Activated CD4-positive, CD25-positive, alpha-beta regulatory T cell treated with anti-CD3 and anti-CD28 coated beads, Interleukin-2, amount 50 U/mL, for 72 hours (primary cell): ENCODE measurements around the gene IL12RB1.
"Not testable (repeated sequence)": the region's sequence is repeated elsewhere in the genome, so short reads cannot be mapped to it uniquely, and the experiment has no call there.

Experiments used
- DNase-seq: peaks from one replicate; pipeline ENCODE4 v3.0.0; 2021

The IL12RB1 gene

GRCh38 chr19:18044825-18045304 lies 41.9 kb downstream of the IL12RB1 start:
- DNase-seq, result peak; percentile 82

- DNase-seq, result no peak
These were observed 43.1 kb downstream of the IL12RB1 start for GRCh38 chr19:18043676-18044075.

- no peak for DNase-seq
These were observed 45.7 kb downstream of the IL12RB1 start for GRCh38 chr19:18041054-18041453.

GRCh38 chr19:18032102-18032501 lies 54.6 kb downstream of the IL12RB1 start:
- not testable (repeated sequence) for DNase-seq

GRCh38 chr19:18031401-18031800 lies 55.3 kb downstream of the IL12RB1 start:
- not testable (repeated sequence) for DNase-seq

GRCh38 chr19:18029617-18030338 lies 57.0 kb downstream of the IL12RB1 start:
- DNase-seq, result no peak

- no peak for DNase-seq
These were observed 59.6 kb downstream of the IL12RB1 start for GRCh38 chr19:18027151-18027550.

- no peak for DNase-seq
These were observed 63.0 kb downstream of the IL12RB1 start for GRCh38 chr19:18023622-18024251.

GRCh38 chr19:18021121-18021755 lies 65.5 kb downstream of the IL12RB1 start:
- DNase-seq, result peak; percentile 75

GRCh38 chr19:18020212-18021085 lies 66.3 kb downstream of the IL12RB1 start:
- no peak for DNase-seq

GRCh38 chr19:18017275-18018083 lies 69.3 kb downstream of the IL12RB1 start:
- no peak for DNase-seq

GRCh38 chr19:18016209-18016910 lies 70.4 kb downstream of the IL12RB1 start:
- no peak for DNase-seq

GRCh38 chr19:18014197-18014596 lies 72.5 kb downstream of the IL12RB1 start:
- no peak for DNase-seq

GRCh38 chr19:18013210-18014111 lies 73.3 kb downstream of the IL12RB1 start:
- DNase-seq, result no peak

GRCh38 chr19:18010149-18010548 lies 76.6 kb downstream of the IL12RB1 start:
- DNase-seq, result no peak

- DNase-seq, result no peak
These were observed 77.2 kb downstream of the IL12RB1 start for GRCh38 chr19:18009412-18010066.
